ENCODE results near the gene SOCS3.

DNA sequence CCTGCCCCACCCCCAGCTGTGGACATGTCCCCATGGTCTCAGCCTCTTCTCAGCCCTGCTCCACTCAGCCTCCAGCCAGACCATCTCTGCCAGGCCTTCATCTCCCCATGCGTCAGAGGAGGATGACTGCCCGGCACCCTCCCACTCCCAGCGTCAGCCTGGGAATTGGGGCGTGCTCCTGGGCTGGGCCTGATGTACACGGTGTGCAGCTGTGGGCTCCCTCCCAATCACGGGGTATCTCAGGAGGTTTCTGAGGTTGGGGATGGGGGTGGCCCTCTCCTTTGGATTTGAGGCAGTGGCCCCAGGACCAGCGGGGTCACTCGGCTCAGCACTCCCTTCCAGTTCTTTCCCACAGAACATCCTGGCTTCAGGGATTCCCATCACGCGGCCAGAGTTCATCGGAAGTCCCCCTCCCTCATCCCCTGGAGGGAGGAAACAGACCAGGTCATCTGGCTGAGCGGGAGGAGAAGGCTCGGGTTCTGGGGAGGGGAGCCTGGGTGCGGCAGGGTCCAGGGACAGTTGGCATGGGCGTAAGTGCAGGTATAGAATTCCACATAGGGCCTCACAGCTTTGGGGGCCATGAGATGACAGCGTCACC, 36.9 kb downstream of the SOCS3 start:
- TF ChIP-seq, protein P1, sequence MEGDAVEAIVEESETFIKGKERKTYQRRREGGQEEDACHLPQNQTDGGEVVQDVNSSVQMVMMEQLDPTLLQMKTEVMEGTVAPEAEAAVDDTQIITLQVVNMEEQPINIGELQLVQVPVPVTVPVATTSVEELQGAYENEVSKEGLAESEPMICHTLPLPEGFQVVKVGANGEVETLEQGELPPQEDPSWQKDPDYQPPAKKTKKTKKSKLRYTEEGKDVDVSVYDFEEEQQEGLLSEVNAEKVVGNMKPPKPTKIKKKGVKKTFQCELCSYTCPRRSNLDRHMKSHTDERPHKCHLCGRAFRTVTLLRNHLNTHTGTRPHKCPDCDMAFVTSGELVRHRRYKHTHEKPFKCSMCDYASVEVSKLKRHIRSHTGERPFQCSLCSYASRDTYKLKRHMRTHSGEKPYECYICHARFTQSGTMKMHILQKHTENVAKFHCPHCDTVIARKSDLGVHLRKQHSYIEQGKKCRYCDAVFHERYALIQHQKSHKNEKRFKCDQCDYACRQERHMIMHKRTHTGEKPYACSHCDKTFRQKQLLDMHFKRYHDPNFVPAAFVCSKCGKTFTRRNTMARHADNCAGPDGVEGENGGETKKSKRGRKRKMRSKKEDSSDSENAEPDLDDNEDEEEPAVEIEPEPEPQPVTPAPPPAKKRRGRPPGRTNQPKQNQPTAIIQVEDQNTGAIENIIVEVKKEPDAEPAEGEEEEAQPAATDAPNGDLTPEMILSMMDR (IDR thresholded peaks at IDR 0.05), result no peak
- no peak for TF ChIP-seq ZFX (IDR thresholded peaks at IDR 0.05; ENCODE audit: borderline replicate concordance)
